Measurements from ENCODE around the gene ERBB3.

ERBB3 gene

DNA sequence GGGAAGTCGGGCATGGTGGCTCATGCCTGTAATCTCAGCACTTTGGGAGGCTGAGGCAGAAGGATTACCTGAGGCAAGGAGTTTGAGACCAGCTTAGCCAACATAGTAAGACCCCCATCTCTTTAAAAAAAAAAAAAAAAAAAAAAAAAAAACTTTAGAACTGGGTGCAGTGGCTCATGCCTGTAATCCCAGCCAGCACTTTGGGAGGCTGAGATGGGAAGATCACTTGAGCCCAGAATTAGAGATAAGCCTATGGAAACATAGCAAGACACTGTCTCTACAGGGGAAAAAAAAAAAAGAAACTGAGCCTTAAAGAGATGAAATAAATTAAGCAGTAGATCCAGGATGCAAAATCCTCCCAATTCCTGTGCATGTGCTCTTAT lies 22.7 kb downstream of the ERBB3 start:
- Histone ChIP-seq H3K4me1 (ENCODE audit: control insufficient read depth in 1 of 2, insufficient read depth in 2 of 2, low read length in 2 of 2) (peaks cover 10 to 28% of the 10 kb centered on the region in 2 donors), H3K27ac (ENCODE audit: low read length) (no peak overlapping the region), H3K4me3 (ENCODE audit: low read depth in 1 of 2, low read length in 2 of 2) (no peak overlapping the region), H3K27me3 (ENCODE audit: low read depth, low read length) (no peaks in the 10 kb centered on the region), H3K36me3 (ENCODE audit: control insufficient read depth in 1 of 2, insufficient read depth in 2 of 2, low read length in 2 of 2) (peaks cover 11% of the 10 kb centered on the region in 2 donors), H3K9me3 (ENCODE audit: control insufficient read depth in 1 of 2, low read length in 2 of 2) (no peaks in the 10 kb centered on the region)

DNA sequence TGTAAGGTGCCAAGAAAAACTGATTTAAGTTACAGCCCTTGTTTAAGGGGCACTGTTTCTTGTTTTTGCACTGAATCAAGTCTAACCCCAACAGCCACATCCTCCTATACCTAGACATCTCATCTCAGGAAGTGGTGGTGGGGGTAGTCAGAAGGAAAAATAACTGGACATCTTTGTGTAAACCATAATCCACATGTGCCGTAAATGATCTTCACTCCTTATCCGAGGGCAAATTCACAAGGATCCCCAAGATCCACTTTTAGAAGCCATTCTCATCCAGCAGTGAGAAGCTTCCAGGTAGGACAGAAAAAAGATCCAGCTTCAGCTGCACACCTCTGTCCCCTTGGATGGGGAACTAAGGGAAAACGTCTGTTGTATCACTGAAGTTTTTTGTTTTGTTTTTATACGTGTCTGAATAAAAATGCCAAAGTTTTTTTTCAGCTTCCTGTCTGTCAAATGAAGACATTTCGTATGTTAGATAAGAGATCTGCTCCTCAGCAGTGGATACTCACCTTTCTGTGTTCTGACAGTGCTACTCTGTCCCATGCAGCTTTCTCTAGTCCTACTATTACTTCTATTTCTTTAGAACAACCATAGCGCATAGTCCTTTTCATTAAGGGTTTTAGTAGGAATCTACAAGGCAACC lies 23.2 kb downstream of the ERBB3 start:
- H3K27ac ChIP-seq (ENCODE audit: low read length): peak overlapping the region; percentile 90
- peak overlapping the region; percentile 74 to 77 for H3K4me3 ChIP-seq (ENCODE audit: low read depth in 1 of 2, low read length in 2 of 2)
- peaks cover 16% of the 10 kb centered on the region in 2 donors for H3K36me3 ChIP-seq (ENCODE audit: control insufficient read depth in 1 of 2, insufficient read depth in 2 of 2, low read length in 2 of 2)
- H3K4me1 ChIP-seq (ENCODE audit: control insufficient read depth in 1 of 2, insufficient read depth in 2 of 2, low read length in 2 of 2): peaks cover 10 to 28% of the 10 kb centered on the region in 2 donors
- no peaks in the 10 kb centered on the region for H3K9me3 ChIP-seq (ENCODE audit: control insufficient read depth in 1 of 2, low read length in 2 of 2)
- H3K27me3 ChIP-seq (ENCODE audit: low read depth, low read length): no peaks in the 10 kb centered on the region

DNA sequence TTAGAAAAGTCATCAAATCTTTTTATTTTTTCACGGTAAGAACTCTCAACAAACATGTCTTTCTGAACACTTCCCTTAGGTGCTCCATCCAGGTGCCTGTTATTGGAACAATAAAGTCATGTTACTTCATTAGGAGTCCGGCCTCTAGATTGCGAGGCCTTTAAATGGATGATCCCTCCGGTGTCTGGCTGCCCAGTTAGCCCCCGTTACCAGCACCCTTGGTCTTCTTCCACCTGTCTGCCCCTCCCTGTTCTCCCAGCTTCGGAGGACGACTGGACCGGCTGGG lies 23.8 kb downstream of the ERBB3 start:
- H3K36me3 ChIP-seq (ENCODE audit: control insufficient read depth in 1 of 2, insufficient read depth in 2 of 2, low read length in 2 of 2): peaks cover 20 to 22% of the 10 kb centered on the region in 2 donors
- H3K27ac ChIP-seq (ENCODE audit: low read length): peak overlapping the region; percentile 90
- H3K27me3 ChIP-seq (ENCODE audit: low read depth, low read length): no peaks in the 10 kb centered on the region
- H3K9me3 ChIP-seq (ENCODE audit: control insufficient read depth in 1 of 2, low read length in 2 of 2): no peaks in the 10 kb centered on the region
- H3K4me1 ChIP-seq (ENCODE audit: control insufficient read depth in 1 of 2, insufficient read depth in 2 of 2, low read length in 2 of 2): peaks cover 10 to 28% of the 10 kb centered on the region in 2 donors
- peak overlapping the region; percentile 74 to 77 for H3K4me3 ChIP-seq (ENCODE audit: low read depth in 1 of 2, low read length in 2 of 2)

DNA sequence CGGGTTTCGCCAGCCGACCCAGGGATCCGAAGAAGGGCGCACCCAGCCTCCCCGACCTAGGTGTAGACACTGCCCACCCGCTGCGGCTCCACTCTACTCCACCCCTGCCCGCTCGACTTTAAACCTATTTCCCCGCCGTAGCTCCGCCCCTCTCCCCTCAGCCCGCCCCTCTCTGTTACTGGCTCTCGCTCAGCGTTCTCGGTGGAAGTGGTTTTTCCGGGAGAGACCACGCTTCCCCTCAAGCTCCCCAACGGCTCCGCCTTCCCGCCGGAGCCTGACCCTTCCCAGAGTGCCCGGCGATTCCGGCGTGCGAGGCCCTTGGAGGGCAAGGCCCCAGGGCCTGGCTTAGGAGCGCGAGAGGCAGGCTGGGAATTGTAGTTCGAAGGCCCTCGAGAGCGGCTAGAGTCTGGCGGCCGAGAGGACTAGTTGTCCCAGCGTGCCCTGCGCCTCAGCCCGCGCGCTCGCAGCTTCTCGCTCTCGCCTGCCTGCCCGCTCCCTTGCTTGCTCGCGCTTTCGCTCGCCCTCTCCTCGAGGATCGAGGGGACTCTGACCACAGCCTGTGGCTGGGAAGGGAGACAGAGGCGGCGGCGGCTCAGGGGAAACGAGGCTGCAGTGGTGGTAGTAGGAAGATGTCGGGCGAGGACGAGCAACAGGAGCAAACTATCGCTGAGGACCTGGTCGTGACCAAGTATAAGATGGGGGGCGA lies 24.3 kb downstream of the ERBB3 start, which contains the start of gene PA2G4:
Gene PA2G4, plus strand, starts transcription at position 451 of the 706 bp plus-strand sequence. Its CDS starts 179 bp downstream, at position 630.
- H3K4me3 ChIP-seq (ENCODE audit: low read depth in 1 of 2, low read length in 2 of 2): peak within 1 kb of the TSS; percentile 74 to 77
- H3K9me3 ChIP-seq (ENCODE audit: control insufficient read depth in 1 of 2, low read length in 2 of 2): no peaks in the 10 kb centered on the region
- H3K27ac ChIP-seq (ENCODE audit: low read length): peak within 1 kb of the TSS; percentile 90
- no peaks in the 10 kb centered on the region for H3K27me3 ChIP-seq (ENCODE audit: low read depth, low read length)
- H3K36me3 ChIP-seq (ENCODE audit: control insufficient read depth in 1 of 2, insufficient read depth in 2 of 2, low read length in 2 of 2): peaks cover 20 to 25% of the 10 kb centered on the region in 2 donors
- peaks cover 10 to 28% of the 10 kb centered on the region in 2 donors for H3K4me1 ChIP-seq (ENCODE audit: control insufficient read depth in 1 of 2, insufficient read depth in 2 of 2, low read length in 2 of 2)

DNA sequence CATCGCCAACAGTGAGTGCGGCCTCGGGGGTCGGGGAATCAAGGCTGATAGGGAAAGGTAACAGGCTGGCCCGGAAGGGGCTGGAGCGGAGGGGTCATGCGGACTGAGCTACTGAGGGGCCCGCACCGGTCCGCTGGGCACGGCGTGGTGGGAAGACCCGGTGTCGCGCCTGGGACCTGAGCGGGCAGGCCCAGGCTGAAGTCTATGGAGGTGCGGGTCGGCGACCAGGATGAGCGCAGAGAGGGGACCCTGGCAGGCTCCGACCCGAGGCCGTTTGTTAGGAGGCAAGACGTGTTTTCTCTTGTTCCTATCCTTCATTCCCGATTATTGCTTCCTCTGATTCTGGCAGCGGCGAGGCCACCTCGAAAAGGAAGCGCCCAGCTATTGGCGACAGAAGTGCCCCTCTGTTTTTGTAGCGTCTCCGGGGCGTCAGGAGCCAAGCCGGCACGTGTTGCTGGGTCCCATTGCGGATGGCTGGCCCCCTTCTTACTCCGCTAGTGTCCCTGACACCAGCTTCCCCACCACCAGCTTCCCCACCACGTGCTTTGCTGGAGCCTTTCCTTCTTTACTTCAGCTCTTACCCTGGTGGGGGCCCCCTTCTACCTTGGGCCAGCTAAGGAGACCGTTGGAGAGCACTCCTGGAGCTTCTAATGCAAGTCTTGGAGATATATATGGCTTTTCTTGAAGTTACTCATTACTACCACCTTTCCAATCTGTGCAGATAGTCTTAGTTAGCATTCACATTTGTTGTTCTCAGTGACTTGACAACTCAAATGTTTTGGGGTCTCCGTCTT lies 25.0 kb downstream of the ERBB3 start:
- no peaks in the 10 kb centered on the region for H3K9me3 ChIP-seq (ENCODE audit: control insufficient read depth in 1 of 2, low read length in 2 of 2)
- H3K4me3 ChIP-seq (ENCODE audit: low read depth in 1 of 2, low read length in 2 of 2): peak overlapping the region; percentile 74 to 77
- no peaks in the 10 kb centered on the region for H3K27me3 ChIP-seq (ENCODE audit: low read depth, low read length)
- peaks cover 26 to 32% of the 10 kb centered on the region in 2 donors for H3K36me3 ChIP-seq (ENCODE audit: control insufficient read depth in 1 of 2, insufficient read depth in 2 of 2, low read length in 2 of 2)
- H3K4me1 ChIP-seq (ENCODE audit: control insufficient read depth in 1 of 2, insufficient read depth in 2 of 2, low read length in 2 of 2): peaks cover 10 to 28% of the 10 kb centered on the region in 2 donors
- H3K27ac ChIP-seq (ENCODE audit: low read length): peak overlapping the region; percentile 90

DNA sequence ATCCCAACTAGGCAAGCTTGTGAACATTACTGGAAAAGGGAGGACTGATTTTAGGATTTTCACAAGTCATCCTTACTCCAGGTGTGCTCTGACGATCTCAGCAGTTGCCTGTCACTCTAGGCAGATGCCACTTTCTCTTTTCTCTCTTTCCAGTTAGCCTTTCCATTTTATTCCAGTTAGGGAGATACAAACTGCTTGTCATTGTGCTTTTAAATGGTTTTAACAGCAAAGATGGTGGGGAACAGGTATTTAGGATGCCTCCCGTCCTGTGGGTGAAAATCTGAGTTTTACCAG lies 25.6 kb downstream of the ERBB3 start:
- no peaks in the 10 kb centered on the region for H3K27me3 ChIP-seq (ENCODE audit: low read depth, low read length)
- H3K4me3 ChIP-seq (ENCODE audit: low read depth in 1 of 2, low read length in 2 of 2): peak overlapping the region; percentile 74 to 77
- H3K27ac ChIP-seq (ENCODE audit: low read length): peak overlapping the region; percentile 90
- H3K4me1 ChIP-seq (ENCODE audit: control insufficient read depth in 1 of 2, insufficient read depth in 2 of 2, low read length in 2 of 2): peaks cover 10 to 28% of the 10 kb centered on the region in 2 donors
- H3K36me3 ChIP-seq (ENCODE audit: control insufficient read depth in 1 of 2, insufficient read depth in 2 of 2, low read length in 2 of 2): peaks cover 30 to 37% of the 10 kb centered on the region in 2 donors
- H3K9me3 ChIP-seq (ENCODE audit: control insufficient read depth in 1 of 2, low read length in 2 of 2): no peaks in the 10 kb centered on the region

DNA sequence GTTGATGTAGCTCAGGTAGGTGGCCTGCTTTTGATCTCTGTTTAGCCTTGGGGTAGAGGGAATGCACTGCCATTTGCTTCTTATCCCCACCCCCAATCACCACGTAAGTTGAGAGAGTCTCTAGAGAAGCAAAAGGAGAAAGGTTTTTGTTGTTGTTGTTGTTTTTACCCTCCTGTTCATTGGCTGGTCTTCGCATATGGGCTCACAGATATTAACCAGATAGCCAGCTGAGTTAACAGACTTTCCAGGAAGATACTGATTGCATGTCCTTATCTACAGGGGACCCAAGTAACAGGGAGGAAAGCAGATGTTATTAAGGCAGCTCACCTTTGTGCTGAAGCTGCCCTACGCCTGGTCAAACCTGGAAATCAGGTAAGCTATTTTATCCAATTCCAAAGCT lies 27.3 kb downstream of the ERBB3 start:
- peaks cover 43 to 52% of the 10 kb centered on the region in 2 donors for H3K36me3 ChIP-seq (ENCODE audit: control insufficient read depth in 1 of 2, insufficient read depth in 2 of 2, low read length in 2 of 2)
- H3K9me3 ChIP-seq (ENCODE audit: control insufficient read depth in 1 of 2, low read length in 2 of 2): no peaks in the 10 kb centered on the region
- peaks cover 10 to 28% of the 10 kb centered on the region in 2 donors for H3K4me1 ChIP-seq (ENCODE audit: control insufficient read depth in 1 of 2, insufficient read depth in 2 of 2, low read length in 2 of 2)
- no peak overlapping the region for H3K4me3 ChIP-seq (ENCODE audit: low read depth in 1 of 2, low read length in 2 of 2)
- H3K27me3 ChIP-seq (ENCODE audit: low read depth, low read length): no peaks in the 10 kb centered on the region
- H3K27ac ChIP-seq (ENCODE audit: low read length): no peak overlapping the region

DNA sequence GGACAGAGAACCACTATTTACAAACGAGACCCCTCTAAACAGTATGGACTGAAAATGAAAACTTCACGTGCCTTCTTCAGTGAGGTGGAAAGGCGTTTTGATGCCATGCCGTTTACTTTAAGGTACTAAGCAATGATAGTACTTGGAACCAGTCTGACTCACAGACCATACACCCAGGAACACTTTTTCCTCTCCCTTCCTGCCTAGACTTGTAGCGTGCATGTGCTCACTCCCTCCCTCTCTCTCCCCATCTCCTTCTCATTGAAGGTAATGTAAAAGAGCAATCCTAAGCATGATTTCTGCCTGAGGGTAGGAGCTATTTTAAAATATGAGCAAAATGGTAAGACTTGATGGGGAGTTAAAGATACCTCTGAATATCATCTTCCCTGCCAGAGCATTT lies 30.6 kb downstream of the ERBB3 start:
- H3K9me3 ChIP-seq (ENCODE audit: control insufficient read depth in 1 of 2, low read length in 2 of 2): no peaks in the 10 kb centered on the region
- no peaks in the 10 kb centered on the region for H3K27me3 ChIP-seq (ENCODE audit: low read depth, low read length)
- peaks cover 6 to 16% of the 10 kb centered on the region in 2 donors for H3K4me1 ChIP-seq (ENCODE audit: control insufficient read depth in 1 of 2, insufficient read depth in 2 of 2, low read length in 2 of 2)
- no peak overlapping the region for H3K27ac ChIP-seq (ENCODE audit: low read length)
- H3K36me3 ChIP-seq (ENCODE audit: control insufficient read depth in 1 of 2, insufficient read depth in 2 of 2, low read length in 2 of 2): peaks cover 53 to 66% of the 10 kb centered on the region in 2 donors
- no peak overlapping the region for H3K4me3 ChIP-seq (ENCODE audit: low read depth in 1 of 2, low read length in 2 of 2)

DNA sequence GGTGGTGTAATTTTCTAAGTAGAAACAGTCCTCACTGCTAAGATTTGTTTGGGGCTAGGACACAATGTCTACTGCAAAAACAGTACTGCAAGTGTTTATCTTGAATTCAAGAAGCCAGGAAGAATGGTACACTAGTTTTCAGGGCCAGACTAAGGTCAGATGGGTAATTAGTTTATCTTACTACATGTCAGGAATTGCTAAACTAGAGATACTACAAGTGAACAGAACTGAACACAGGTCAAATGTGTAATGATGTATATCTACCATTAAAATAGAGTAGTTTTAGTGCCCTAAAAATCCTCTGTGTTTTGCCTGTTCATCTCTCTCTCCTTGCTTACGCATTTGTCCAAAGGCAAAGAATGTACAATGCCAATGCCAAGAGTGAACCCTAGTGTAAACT lies 34.1 kb downstream of the ERBB3 start:
- H3K27ac ChIP-seq (ENCODE audit: low read length): no peak overlapping the region
- H3K36me3 ChIP-seq (ENCODE audit: control insufficient read depth in 1 of 2, insufficient read depth in 2 of 2, low read length in 2 of 2): peaks cover 34 to 47% of the 10 kb centered on the region in 2 donors

DNA sequence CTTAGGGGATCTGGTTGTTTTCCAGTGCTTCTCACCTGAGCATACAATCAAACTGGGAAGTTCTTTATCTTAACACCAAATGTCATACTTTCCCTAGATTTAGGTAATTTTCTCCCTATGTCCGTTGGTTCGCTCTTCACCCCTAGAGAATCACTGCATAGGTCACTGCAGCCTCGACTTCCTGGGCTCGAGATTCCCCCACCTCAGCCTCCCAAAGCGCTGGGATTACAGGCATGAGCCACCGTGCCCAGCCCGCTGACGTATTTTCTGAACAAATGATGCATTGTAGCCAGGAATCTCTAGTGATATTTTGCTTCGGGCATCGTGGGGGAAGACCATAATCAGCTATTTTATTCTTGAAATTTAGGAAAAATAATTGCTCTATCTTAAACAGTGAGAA lies 35.4 kb downstream of the ERBB3 start:
- H3K4me1 ChIP-seq (ENCODE audit: control insufficient read depth in 1 of 2, insufficient read depth in 2 of 2, low read length in 2 of 2): peaks cover 16 to 25% of the 10 kb centered on the region in 2 donors
- H3K27ac ChIP-seq (ENCODE audit: low read length): peak overlapping the region; percentile 100
- peak overlapping the region; percentile 91 to 99 for H3K4me3 ChIP-seq (ENCODE audit: low read depth in 1 of 2, low read length in 2 of 2)
- H3K9me3 ChIP-seq (ENCODE audit: control insufficient read depth in 1 of 2, low read length in 2 of 2): no peaks in the 10 kb centered on the region
- H3K36me3 ChIP-seq (ENCODE audit: control insufficient read depth in 1 of 2, insufficient read depth in 2 of 2, low read length in 2 of 2): peaks cover 26 to 37% of the 10 kb centered on the region in 2 donors
- no peaks in the 10 kb centered on the region for H3K27me3 ChIP-seq (ENCODE audit: low read depth, low read length)

More for the DNA sequence above, 34.1 kb downstream of the ERBB3 start:
- H3K4me1 ChIP-seq (ENCODE audit: control insufficient read depth in 1 of 2, insufficient read depth in 2 of 2, low read length in 2 of 2): peaks cover 8 to 14% of the 10 kb centered on the region in 2 donors
- H3K9me3 ChIP-seq (ENCODE audit: control insufficient read depth in 1 of 2, low read length in 2 of 2): no peaks in the 10 kb centered on the region
- H3K4me3 ChIP-seq (ENCODE audit: low read depth in 1 of 2, low read length in 2 of 2): no peak overlapping the region
- H3K27me3 ChIP-seq (ENCODE audit: low read depth, low read length): no peaks in the 10 kb centered on the region

Data from muscle layer of duodenum (tissue), 2 donors.